ENCODE measurements around the gene TRABD2B.

TRABD2B gene

GRCh38 chr1:47824716-47825115 is 172.5 kb downstream of the TRABD2B start:
- DNase-seq (ENCODE audit: low spot score), result no peak

- no peak for DNase-seq (ENCODE audit: low spot score)
Observed at GRCh38 chr1:47824297-47824696, 172.9 kb downstream of the TRABD2B start.

GRCh38 chr1:47823040-47823808 is 174.0 kb downstream of the TRABD2B start:
- no peak for DNase-seq (ENCODE audit: low spot score)

- DNase-seq (ENCODE audit: low spot score), result no peak
Observed at GRCh38 chr1:47821760-47822159, 175.4 kb downstream of the TRABD2B start.

GRCh38 chr1:47819574-47819888 is 177.7 kb downstream of the TRABD2B start:
- no peak for DNase-seq (ENCODE audit: low spot score)

GRCh38 chr1:47818682-47819573 is 178.3 kb downstream of the TRABD2B start:
- DNase-seq (ENCODE audit: low spot score), result no peak

GRCh38 chr1:47817861-47818260 is 179.3 kb downstream of the TRABD2B start:
- no peak for DNase-seq (ENCODE audit: low spot score)

- DNase-seq (ENCODE audit: low spot score), result no peak
Observed at GRCh38 chr1:47816325-47817071, 180.7 kb downstream of the TRABD2B start.

- no peak for DNase-seq (ENCODE audit: low spot score)
Observed at GRCh38 chr1:47814612-47815395, 182.4 kb downstream of the TRABD2B start.

GRCh38 chr1:47813970-47814369 is 183.2 kb downstream of the TRABD2B start:
- no peak for DNase-seq (ENCODE audit: low spot score)

GRCh38 chr1:47812904-47813514 is 184.2 kb downstream of the TRABD2B start:
- DNase-seq (ENCODE audit: low spot score), result no peak

GRCh38 chr1:47810964-47811682 is 186.1 kb downstream of the TRABD2B start:
- DNase-seq (ENCODE audit: low spot score), result no peak

- no peak for DNase-seq (ENCODE audit: low spot score)
Observed at GRCh38 chr1:47809301-47810084, 187.7 kb downstream of the TRABD2B start.

- DNase-seq (ENCODE audit: low spot score), result no peak
Observed at GRCh38 chr1:47808612-47809011, 188.6 kb downstream of the TRABD2B start.

GRCh38 chr1:47805921-47806361 is 191.2 kb downstream of the TRABD2B start:
- DNase-seq (ENCODE audit: low spot score), result no peak

GRCh38 chr1:47805018-47805417 is 192.2 kb downstream of the TRABD2B start:
- no peak for DNase-seq (ENCODE audit: low spot score)

- no peak for DNase-seq (ENCODE audit: low spot score)
Observed at GRCh38 chr1:47803815-47804501, 193.2 kb downstream of the TRABD2B start.

- no peak for DNase-seq (ENCODE audit: low spot score)
Observed at GRCh38 chr1:47797575-47797974, 199.6 kb downstream of the TRABD2B start.

GRCh38 chr1:47796626-47797025 is 200.6 kb downstream of the TRABD2B start:
- DNase-seq (ENCODE audit: low spot score), result no peak
